Osteoblast (primary cell): ENCODE data around the gene NUDT3. TPM values are rescaled to one million over a fixed set of nuclear protein-coding genes. Genes with fewer than 3 reads are reported as not detected.
A peak's percentile ranks its signal among the peaks of the same experiment; 100 is the strongest.

Experiments used
- DNase-seq: peaks from one replicate; pipeline ENCODE4 v3.0.0; 2011; ENCODE audit warnings: low spot score, mixed read lengths; ENCODE audit not compliant: insufficient read length; ENCODE audit errors: missing footprints
- H2AFZ ChIP-seq: 2 replicates; pipeline ENCODE4 v1.6.0; 2011; ENCODE audit warnings: mild to moderate bottlenecking, low read length
- H3K27ac ChIP-seq: 2 replicates; pipeline ENCODE4 v1.5.1; 2011; ENCODE audit warnings: mild to moderate bottlenecking, low read depth, low read length, moderate library complexity
- H3K27me3 ChIP-seq: 2 replicates; pipeline ENCODE4 v1.6.0; 2012; ENCODE audit warnings: mild to moderate bottlenecking, control low read depth, inconsistent platforms, low read length, moderate library complexity; ENCODE audit not compliant: insufficient read depth
- H3K36me3 ChIP-seq: 2 replicates; pipeline ENCODE4 v1.5.1; 2011; ENCODE audit warnings: mild to moderate bottlenecking, low read length, control low read depth, moderate library complexity; ENCODE audit not compliant: insufficient read depth
- H3K4me1 ChIP-seq: 2 replicates; pipeline ENCODE4 v1.5.1; 2011; ENCODE audit warnings: mild to moderate bottlenecking, low read length, control low read depth, moderate library complexity; ENCODE audit not compliant: insufficient read depth
- H3K4me2 ChIP-seq: 2 replicates; pipeline ENCODE4 v1.6.0; 2011; ENCODE audit warnings: mild to moderate bottlenecking, low read length; ENCODE audit not compliant: insufficient read depth
- H3K4me3 ChIP-seq: fragments of 200-600 bp; sonication (generic); 3 replicates; pipeline ENCODE4 v1.5.1; 2012; ENCODE audit warnings: mild to moderate bottlenecking, low read length, inconsistent platforms; ENCODE audit not compliant: insufficient read depth
- H3K79me2 ChIP-seq: 2 replicates; pipeline ENCODE4 v1.6.0; 2012; ENCODE audit warnings: mild to moderate bottlenecking, low read length, control low read depth, inconsistent platforms; ENCODE audit not compliant: insufficient read depth
- H3K9me3 ChIP-seq: 2 replicates; pipeline ENCODE4 v1.5.1; 2011; ENCODE audit warnings: low read depth, low read length, control low read depth
- H4K20me1 ChIP-seq: 2 replicates; pipeline ENCODE4 v1.6.0; 2012; ENCODE audit warnings: mild to moderate bottlenecking, low read length, control low read depth; ENCODE audit not compliant: insufficient read depth
- total RNA-seq: library from RNA; depleted of rRNA; stranded (reverse); fragments of >200 nt; gene quantifications from 2 replicates; pipeline ENCODE4 v1.2.3, GENCODE V29; 2012
- TF ChIP-seq, protein P1 (sequence below): IDR thresholded peaks from 2 replicates; pipeline ENCODE4 v1.5.1; 2011; ENCODE audit warnings: mild to moderate bottlenecking, low read depth, low read length, moderate library complexity; ENCODE audit errors: extremely low read depth

Gene NUDT3
- total RNA-seq, 1 donor: 37.6 TPM

DNA sequence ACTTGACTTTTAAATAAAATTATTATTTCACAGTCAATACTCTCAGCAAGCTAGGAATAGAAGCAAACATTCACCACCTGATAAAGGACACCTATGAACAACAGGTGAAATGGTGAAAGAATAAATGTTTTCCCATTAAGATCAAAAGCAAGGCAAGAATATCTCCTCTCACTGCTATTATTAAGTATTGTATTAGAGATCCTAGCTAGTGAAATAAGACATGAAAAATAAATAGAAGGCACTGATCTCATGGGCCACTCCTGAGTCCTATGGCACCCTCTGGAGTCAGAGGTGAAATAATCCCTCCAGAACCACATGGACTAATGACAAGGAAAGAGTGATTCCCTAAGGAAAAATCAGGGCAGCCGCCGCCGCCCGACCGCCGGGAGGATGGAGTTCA, 4.0 kb upstream of the NUDT3 start:
- DNase-seq: no peak
- no peak overlapping the region for H3K4me3 ChIP-seq
- no peak overlapping the region for H2AFZ ChIP-seq
- TF ChIP-seq, protein P1, sequence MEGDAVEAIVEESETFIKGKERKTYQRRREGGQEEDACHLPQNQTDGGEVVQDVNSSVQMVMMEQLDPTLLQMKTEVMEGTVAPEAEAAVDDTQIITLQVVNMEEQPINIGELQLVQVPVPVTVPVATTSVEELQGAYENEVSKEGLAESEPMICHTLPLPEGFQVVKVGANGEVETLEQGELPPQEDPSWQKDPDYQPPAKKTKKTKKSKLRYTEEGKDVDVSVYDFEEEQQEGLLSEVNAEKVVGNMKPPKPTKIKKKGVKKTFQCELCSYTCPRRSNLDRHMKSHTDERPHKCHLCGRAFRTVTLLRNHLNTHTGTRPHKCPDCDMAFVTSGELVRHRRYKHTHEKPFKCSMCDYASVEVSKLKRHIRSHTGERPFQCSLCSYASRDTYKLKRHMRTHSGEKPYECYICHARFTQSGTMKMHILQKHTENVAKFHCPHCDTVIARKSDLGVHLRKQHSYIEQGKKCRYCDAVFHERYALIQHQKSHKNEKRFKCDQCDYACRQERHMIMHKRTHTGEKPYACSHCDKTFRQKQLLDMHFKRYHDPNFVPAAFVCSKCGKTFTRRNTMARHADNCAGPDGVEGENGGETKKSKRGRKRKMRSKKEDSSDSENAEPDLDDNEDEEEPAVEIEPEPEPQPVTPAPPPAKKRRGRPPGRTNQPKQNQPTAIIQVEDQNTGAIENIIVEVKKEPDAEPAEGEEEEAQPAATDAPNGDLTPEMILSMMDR: no peak
- H3K36me3 ChIP-seq: no peaks in the 10 kb centered on the region
- H3K27ac ChIP-seq: no peak overlapping the region
- no peaks in the 10 kb centered on the region for H3K9me3 ChIP-seq
- H3K4me1 ChIP-seq: no peaks in the 10 kb centered on the region
- H3K79me2 ChIP-seq: peaks cover 12% of the 10 kb centered on the region
- H3K27me3 ChIP-seq: no peaks in the 10 kb centered on the region
- no peaks in the 10 kb centered on the region for H4K20me1 ChIP-seq
- H3K4me2 ChIP-seq: no peak overlapping the region

GRCh38 chr6:34393966-34394305, 1.5 kb upstream of the NUDT3 start:
- TF ChIP-seq, protein P1: no peak
- H3K79me2 ChIP-seq: peaks cover 36% of the 10 kb centered on the region
- H3K9me3 ChIP-seq: no peaks in the 10 kb centered on the region
- H3K27me3 ChIP-seq: no peaks in the 10 kb centered on the region
- DNase-seq: no peak
- no peak overlapping the region for H3K4me2 ChIP-seq
- no peak overlapping the region for H3K4me3 ChIP-seq
- peaks cover 12% of the 10 kb centered on the region for H4K20me1 ChIP-seq
- H3K36me3 ChIP-seq: no peaks in the 10 kb centered on the region
- no peak overlapping the region for H3K27ac ChIP-seq
- H3K4me1 ChIP-seq: peaks cover 7% of the 10 kb centered on the region
- H2AFZ ChIP-seq: no peak overlapping the region

DNA sequence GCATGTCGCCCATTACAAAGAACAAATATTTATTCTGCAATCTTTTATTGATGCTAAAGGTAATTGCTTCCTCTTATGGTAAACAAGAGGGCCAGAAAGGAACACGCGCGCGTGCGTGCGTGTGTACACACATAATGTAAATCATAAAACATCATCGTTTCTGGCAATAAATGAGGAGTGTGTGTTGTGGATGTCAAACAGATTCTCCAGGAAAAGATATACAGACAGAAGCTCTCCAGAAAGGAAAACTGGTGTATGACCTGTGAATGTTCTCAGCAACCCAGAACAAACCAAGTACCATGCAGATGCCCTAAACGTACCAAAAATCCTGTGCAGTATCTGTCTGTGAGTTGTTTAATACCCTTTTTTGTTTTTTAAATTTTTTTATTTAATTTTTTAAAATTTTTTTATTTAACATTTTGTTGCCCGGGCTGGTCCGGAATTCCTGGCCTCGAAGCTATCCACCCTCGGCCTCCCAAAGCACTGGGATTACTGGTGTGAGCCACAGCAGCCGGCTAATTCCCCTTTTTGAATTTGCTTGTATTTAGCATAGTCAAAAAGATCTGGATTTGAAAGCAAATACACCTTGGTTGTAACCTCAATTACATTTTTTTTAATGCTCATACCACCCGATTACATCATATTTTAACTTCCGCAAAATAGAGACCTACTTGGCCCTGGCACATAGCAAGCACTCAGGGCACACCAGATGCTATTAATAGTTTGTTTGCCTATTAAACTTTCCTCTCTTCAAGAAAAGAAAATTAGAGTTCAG, 909 bp upstream of the NUDT3 start:
- H3K4me2 ChIP-seq: peak overlapping the region; percentile 97
- no peaks in the 10 kb centered on the region for H3K27me3 ChIP-seq
- TF ChIP-seq, protein P1: no peak
- peak; percentile 68 for DNase-seq
- H3K9me3 ChIP-seq: no peaks in the 10 kb centered on the region
- peaks cover 42% of the 10 kb centered on the region for H3K79me2 ChIP-seq
- peak overlapping the region; percentile 93 for H3K4me3 ChIP-seq
- H2AFZ ChIP-seq: peak overlapping the region; percentile 97
- H3K27ac ChIP-seq: peak overlapping the region; percentile 58
- H3K36me3 ChIP-seq: no peaks in the 10 kb centered on the region
- H4K20me1 ChIP-seq: peaks cover 17% of the 10 kb centered on the region
- H3K4me1 ChIP-seq: peaks cover 7% of the 10 kb centered on the region

- no peaks in the 10 kb centered on the region for H3K27me3 ChIP-seq
- peak overlapping the region; percentile 93 for H3K4me3 ChIP-seq
- peaks cover 10% of the 10 kb centered on the region for H3K4me1 ChIP-seq
- H2AFZ ChIP-seq: peak overlapping the region; percentile 83
- H3K4me2 ChIP-seq: peak overlapping the region; percentile 95
- peaks cover 56% of the 10 kb centered on the region for H3K79me2 ChIP-seq
- DNase-seq: peak; percentile 89
- H3K9me3 ChIP-seq: no peaks in the 10 kb centered on the region
- no peaks in the 10 kb centered on the region for H3K36me3 ChIP-seq
- H3K27ac ChIP-seq: peak overlapping the region; percentile 51
- TF ChIP-seq, protein P1: no peak
- H4K20me1 ChIP-seq: peaks cover 31% of the 10 kb centered on the region
These were observed 528 bp downstream of the NUDT3 start for GRCh38 chr6:34391786-34392496.
